ENCODE measurements around the gene TMEM220.

GRCh38 chr17:10726196-10726595 is 3.6 kb downstream of the TMEM220 start:
- TF ChIP-seq CSRNP3 (CRISPR knock-in tag; IDR thresholded peaks at IDR 0.05) (no peak), ZNF565 (CRISPR knock-in tag; conservative IDR thresholded peaks at IDR 0.05; ENCODE audit: low read depth) (no peak), PATZ1 (CRISPR knock-in tag; IDR thresholded peaks at IDR 0.05; ENCODE audit: borderline replicate concordance) (no peak), POU6F1 (CRISPR knock-in tag; IDR thresholded peaks at IDR 0.05; ENCODE audit: borderline replicate concordance, low read depth) (no peak), ZNF70 (CRISPR knock-in tag; IDR thresholded peaks at IDR 0.05) (no peak)

All from SK-N-SH treated with all-trans-retinoic acid at 6 μM for 48 hours (cell line).